ENCODE results near the gene IMMP2L.
A peak's percentile ranks its signal among the peaks of the same experiment; 100 is the strongest.

IMMP2L gene

GRCh38 chr7:111107579-111107978 is 454.7 kb downstream of the IMMP2L start:
- no peak for DNase-seq

DNA sequence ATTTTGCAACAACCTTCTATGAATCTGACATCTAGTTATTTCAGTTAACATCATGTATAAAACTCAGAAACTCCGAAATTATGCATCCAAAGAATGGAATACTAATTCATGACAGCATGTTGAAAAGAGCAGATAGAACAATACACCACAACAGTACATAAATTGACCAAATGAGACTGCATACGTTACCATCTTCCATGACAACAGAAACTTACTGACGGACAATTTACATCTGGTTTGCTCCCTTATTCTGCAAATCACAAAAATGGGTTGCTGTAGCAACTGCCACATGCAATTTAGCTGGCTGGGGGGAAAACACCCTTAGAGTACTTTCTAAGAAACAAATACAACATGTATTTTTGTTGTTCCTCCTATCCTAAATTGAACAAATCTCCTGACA is 457.0 kb downstream of the IMMP2L start:
- no peak for DNase-seq

DNA sequence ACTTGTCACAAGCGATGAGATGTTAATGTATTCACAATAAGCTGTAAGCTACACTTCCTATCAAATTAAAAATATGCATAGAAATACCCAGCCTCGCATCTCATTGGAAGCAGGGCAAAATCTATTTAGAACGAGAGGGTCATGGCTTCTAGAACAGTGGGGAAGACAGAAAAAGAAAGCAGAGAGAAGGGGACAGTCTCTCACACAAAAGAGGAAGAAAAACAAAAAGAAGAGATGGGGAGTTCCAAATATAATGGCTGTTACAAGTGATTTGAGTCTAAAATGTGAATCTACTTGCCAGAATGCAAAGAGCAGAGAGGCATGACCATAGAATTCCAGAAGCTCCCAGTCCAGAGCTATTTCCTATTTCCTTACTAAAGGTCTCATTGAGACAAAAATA is 457.6 kb downstream of the IMMP2L start:
- DNase-seq = no peak

DNA sequence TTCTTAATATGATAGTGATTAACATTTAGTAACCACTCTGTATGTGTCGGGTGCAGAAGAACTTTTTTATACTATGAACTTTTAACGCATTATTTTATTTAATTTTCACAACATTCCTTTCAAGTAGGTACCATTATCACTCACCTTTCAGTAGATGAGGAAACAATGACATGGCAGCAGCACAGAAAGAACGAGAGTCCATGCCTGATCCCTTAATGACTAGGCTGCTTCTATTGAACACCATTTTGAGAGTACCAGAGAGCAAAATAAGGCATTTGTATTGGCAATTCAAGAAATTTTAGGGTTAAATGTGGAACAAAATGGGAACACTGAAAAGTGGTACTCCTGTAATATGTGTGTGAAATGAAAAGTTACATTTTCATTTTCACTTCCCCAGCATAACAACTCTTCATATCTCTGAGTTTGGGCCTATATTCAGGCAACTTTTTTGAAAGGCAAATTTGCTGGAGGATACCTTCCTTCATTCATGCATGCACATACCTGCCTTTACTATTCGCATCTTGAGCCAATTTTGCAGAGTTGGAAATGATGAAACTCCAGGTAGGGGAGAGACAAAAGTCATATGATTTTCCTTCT is 458.5 kb downstream of the IMMP2L start:
- DNase-seq = no peak

- no peak for DNase-seq
Measured at GRCh38 chr7:111103136-111103535, 459.2 kb downstream of the IMMP2L start.

- no peak for DNase-seq
Measured at GRCh38 chr7:111101856-111102646, 460.2 kb downstream of the IMMP2L start.

DNA sequence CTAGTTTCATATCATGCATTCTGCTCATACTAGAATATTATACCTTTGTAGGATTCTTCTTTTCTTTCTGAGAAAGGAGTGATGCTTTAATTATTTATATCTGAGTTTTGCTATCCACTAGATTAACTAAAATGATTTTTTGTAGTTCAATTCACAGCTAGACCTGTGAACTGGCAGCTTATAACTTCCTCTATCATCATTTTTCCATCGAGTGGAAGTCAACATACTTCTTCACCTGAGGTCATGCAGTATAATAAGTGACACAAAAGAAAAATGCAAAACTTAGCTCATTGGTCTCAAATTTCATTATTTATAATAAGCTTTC is 463.4 kb downstream of the IMMP2L start:
- DNase-seq = no peak

- DNase-seq = peak in 15 of 58 donors; percentile 2 to 35 (median 14)
Measured at GRCh38 chr7:111098011-111098925, 464.0 kb downstream of the IMMP2L start.

DNA sequence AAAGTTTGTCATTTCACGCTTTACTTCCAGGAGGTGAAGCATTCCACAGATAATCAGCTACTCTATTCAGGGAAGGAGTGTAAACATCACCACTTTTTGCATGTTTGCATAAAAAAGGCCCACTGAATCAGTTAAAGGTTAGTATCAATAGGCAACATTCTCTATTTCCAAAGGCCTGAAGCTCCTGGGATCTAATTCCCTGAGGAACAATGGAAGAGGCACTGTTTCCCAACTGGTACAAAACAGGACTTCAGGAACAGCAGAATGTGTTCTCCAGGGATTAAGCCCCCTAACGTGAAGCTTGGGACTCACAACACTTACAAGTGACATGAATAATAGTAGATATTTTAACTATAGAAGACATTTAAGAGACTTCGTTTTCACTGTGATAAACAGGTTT is 465.3 kb downstream of the IMMP2L start:
- no peak for DNase-seq

GRCh38 chr7:111094419-111094818 is 467.9 kb downstream of the IMMP2L start:
- DNase-seq = no peak

DNA sequence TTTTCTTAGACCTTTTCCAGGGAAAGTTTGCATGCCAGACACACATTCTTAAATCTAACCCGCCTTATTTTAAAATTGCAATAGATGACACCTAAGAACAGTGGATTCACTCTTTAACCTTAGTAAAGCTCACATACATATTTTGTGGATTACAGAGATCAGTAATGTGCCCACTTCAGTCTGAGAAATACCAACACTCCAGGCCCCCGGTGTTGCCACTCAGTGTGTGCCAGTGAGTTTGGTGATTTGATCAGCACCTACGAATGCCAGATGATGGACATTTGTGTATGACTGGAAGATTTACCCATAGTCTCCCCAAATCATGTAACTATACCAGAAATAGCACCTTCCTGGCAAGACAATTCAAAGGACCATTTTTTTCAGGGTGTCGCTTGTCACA is 468.8 kb downstream of the IMMP2L start:
- peak in 1 of 58 donors; percentile 8 for DNase-seq

DNA sequence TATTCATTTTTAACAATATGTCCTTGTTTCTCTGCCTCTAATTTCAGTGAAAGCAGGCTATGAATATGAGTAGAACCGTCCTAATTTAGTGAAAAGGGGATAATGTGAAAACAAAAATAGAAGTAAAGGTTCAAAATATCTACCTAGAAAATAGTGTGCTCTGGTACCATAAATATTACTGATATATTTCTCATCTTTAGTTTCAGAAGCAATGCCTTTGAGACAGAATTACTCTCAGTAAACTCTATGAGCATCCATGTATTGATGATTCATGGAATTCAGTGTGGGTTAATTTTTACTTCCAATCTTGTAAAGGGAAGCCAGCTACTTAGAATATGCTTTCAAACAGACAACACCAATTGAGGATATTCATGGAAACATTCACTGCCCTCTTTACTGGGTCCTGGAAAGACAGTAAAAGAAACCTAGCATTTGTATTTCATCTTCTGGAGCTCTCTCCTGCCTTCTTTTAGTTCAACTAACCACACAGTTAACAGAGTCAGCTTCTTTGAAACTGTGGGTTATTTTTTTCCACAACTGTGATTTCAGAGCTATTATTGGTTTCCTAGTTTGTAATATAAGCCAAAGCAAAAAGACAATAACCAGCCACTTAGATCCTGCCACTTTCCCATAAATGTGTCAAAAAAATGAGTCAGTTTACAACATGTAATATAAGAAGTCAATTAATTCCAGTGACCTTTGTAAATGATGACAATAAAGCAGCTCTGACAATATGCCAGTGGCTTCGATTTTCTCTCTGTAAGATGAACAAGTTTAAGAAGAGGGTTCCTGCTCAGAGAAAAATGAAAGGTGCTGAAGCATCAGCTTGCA is 469.7 kb downstream of the IMMP2L start:
- no peak for DNase-seq

DNA sequence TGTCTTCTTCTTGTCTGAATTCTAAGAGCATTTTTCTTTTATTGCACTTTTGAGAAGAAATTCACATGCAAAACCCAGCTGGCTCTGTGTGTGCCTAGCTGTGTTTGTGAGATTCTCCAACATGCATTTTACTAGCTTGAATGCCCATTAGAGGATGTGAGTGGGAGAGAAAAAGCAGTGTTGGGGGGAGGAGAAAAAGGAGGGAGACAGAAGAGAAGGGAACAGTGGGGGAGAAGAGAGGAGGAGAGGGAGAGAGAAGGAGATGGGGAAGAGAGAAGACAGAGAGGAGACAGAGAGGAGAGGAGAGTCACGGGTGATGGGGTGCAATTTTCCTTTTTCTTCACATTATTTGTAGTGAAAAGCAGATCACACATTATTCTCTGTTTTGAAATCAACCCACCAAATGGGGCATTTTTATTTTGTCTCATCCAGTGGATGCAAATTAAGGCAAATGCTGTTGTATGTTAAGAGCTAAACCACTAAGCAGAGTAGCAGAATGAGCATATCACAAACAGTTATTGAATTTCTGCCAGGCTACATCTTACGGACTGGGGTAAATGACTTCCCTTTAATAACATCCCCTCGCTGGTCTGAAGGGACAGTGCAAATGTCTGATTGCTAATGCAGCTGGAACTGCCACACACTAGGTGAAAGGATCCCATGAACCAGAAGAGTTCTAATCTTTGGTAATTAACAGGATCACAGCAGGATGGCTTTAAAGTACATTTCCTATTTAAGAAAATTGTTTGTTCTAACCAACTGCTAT is 470.5 kb downstream of the IMMP2L start:
- DNase-seq = peak in 6 of 58 donors; percentile 3 to 54 (median 17)

- DNase-seq = peak in 56 of 58 donors; percentile 0 to 91 (median 67)
Measured at GRCh38 chr7:111090846-111091245, 471.4 kb downstream of the IMMP2L start, which contains the start of gene LRRN3. Gene LRRN3 (plus strand): TSS chr7:111091127. CDS start chr7:111122773, 31,646 bp downstream.

- peak in 1 of 58 donors; percentile 20 for DNase-seq
Measured at GRCh38 chr7:111089822-111090426, 472.4 kb downstream of the IMMP2L start.

DNA sequence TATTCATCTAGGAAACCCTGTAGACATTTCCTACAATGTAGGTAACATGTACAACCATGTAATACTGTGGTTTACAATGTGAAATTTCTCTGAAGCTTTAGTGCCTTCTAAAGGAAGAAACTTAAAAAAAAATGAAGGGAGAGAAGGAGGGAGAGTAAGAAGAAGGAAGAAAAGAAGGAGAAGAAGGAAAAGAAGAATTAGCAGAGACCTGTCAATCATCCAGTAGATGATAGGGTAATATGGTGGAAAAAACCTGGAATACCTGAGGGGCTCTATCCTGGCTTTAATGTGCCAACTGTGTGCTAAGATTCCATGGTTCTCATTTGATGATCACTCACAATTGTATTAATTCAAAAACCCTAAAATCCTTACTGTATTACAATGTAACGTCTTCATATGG is 474.0 kb downstream of the IMMP2L start:
- no peak for DNase-seq

DNA sequence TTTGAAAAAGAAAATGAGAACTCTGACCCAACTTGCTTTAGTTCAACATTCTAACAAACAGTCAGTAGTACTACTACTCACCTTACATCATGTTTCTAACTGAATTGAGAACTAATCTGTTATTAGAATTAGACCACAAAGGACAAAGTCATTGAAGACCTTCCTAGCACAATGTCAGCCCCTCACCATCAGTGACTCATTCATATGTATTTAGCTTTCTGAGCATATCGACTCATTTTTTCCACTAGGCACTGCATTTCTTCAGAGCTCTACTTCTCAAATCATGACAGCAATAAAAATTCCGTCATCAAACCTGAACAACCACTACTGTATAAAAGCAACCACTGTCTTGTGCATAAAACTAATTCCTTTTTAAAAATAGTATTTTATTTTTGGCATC is 475.8 kb downstream of the IMMP2L start:
- DNase-seq = no peak

- no peak for DNase-seq
Measured at GRCh38 chr7:111085356-111085755, 476.9 kb downstream of the IMMP2L start.

DNA sequence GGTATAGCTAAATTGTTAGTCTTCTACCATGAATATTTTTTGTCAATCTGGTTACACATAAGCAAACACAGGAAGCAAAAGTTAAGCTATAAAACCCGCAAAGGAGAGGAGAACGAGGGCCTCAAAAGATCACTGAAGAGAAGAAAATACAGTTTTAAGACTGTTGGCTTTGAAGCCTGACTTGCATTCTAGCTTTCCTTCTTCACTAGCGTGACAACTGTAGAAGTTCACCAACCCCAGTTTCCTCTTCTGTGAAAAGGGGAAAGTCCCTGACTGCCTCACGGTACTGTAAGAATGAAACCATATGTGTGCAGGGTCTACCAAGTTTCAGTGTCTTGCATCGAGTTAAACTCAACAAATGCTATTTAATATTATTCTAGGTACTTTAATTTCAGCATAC is 478.9 kb downstream of the IMMP2L start:
- DNase-seq = no peak

DNA sequence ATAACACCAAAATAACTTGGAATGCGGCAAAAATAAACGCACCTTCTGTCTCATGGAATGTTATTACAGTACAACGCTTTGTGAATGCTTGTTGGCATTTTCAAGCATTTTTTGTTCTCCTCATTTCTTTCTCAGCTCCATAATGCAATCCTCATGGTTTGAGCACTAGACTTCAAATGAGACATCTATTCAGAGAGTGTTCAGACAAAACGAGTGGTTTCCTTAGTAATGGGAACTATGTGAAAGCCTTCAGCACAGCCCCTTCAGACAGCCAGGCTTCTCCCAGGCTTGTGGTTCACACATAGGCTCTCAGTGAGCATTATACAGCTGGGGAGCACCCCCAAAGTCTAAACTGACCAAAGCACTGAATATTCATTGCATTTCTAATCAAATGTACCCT is 479.9 kb downstream of the IMMP2L start:
- peak in 13 of 58 donors; percentile 3 to 52 (median 9) for DNase-seq
